NCI-H187 treated with DMSO at 0.1 percent for 48 hours (cell line): Measurements from ENCODE around the gene TBC1D17.

Experiments used
- DNase-seq: peaks from one replicate; lab custom pipeline; 2025; lab: John Stamatoyannopoulos, UW

TBC1D17 gene

DNA sequence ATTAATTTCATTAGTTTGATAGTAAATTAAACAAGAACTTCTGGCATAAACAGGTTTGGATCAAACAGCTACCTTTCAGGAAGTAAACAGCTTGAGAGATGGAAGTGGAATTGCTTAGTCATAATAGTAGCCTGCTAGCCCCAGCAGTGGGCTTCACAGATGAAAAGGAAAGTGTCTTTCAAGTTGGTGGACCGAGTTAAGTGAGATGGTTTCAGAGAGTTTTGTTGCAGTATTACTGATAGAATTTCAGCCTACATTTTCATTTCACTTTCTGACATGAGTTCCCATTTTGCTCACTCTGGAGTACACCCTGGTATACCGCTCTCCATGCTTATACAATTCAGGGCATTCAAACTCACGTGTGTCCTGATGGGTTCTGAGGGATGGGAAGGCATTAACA lies 28.6 kb upstream of the TBC1D17 start:
- no peak for DNase-seq

DNA sequence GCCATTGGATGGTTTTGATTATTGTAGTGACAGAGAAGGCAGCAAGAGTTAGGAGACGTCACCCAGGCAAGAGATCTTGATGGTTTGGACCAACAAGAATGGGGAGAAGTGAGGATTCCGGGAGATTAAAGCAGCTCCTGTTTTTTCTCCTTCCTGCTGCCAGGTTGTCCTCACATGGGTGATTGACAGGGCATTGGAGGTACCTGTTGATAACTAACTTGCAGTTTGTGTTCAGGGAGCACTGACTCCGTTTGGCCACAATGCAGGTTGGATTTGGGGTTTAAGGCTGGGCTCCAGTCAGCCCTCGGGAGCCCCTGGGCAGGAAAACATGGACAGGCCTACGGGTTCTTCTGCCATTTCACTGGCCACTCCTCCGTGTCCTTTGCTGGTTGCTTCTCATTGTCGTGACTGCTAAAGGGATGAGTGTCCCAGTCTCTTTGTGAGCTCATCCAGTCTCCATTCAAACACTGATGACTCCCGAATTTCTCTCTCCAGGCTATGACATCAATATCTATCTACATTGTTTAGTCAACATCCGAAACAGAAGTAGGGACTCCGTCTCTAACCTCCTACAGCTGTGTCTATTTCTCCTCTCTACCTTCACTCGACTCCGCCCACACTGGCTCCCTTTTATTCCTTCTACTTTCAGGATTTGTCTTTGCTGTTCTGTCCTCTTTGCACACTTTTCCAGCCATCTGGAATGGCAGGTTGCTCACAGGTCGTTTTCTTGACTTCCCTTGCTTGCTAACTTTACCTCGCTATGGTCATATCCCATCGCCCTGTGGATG lies 27.9 kb upstream of the TBC1D17 start:
- no peak for DNase-seq

GRCh38 chr19:49850221-49850486 lies 27.3 kb upstream of the TBC1D17 start:
- no peak for DNase-seq

- DNase-seq = peak; percentile 63
Measured at GRCh38 chr19:49850487-49851342, 26.8 kb upstream of the TBC1D17 start, which contains the start of gene PTOV1. Gene PTOV1 (plus strand): TSS chr19:49851159.

DNA sequence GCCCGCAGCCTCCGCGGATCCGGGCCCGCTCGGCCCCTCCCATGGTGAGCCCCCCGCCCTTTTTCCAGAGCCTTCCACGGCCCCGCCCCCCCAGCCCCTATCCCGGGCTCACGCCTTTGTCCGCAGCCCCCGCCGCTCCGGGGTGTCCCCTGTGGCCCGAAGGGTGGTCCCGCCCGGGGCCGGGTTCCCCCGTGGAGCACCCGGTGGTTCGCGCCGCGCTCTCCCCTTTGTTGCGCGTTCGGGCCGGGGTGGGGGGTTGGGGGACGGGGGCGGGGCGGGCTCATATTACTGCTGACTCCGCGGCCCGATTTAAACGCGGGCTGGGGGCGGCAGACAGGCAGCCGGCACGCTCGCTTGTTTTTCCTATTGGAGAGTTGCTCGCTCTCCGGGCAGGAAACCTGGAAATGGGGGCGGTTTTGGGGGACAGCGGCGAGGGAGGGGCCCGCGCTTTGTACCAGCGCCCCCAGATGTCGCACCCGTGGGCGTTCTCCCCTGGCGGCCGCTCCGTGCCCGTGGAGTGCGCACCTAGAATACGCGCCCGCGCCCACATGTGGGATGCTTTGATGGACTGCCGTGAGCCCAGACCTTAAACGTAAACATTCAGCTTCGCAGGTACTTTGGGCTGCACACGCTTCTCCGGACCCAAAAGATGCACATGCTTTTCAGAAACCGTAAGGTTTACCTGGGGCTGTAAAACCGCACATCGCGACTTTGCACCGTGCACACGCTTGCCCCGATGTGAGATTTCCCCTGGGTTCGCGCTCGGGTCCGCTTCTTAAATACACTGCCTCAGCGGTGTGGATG lies 25.8 kb upstream of the TBC1D17 start:
- no peak for DNase-seq

GRCh38 chr19:49852631-49853126 lies 24.8 kb upstream of the TBC1D17 start:
- DNase-seq = no peak

GRCh38 chr19:49853852-49854377 lies 23.6 kb upstream of the TBC1D17 start:
- no peak for DNase-seq

- DNase-seq = no peak
Measured at GRCh38 chr19:49854378-49855263, 22.9 kb upstream of the TBC1D17 start.

DNA sequence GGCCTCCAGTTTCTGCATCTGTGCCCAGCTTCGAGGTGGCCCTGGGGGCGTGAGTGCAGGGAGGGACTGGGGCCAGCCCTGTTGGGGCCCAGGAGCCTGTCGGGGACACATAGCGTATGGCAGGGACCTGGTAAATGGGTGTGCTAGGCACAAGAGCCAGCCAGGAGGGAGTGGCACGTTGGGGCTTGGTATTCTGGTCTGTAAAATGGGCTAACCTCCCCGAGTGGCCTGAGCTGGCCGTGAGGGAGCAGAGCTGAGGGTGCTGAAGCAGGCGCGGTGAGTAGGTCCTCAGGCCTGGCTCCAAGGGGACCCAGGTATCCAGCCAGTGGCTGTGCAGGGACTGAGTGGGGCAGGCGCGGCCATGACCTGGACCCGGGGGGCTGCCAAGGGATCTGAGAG lies 22.2 kb upstream of the TBC1D17 start:
- DNase-seq = no peak

GRCh38 chr19:49855676-49856573 lies 21.6 kb upstream of the TBC1D17 start:
- DNase-seq = no peak

- no peak for DNase-seq
Measured at GRCh38 chr19:49856574-49857021, 20.9 kb upstream of the TBC1D17 start.

DNA sequence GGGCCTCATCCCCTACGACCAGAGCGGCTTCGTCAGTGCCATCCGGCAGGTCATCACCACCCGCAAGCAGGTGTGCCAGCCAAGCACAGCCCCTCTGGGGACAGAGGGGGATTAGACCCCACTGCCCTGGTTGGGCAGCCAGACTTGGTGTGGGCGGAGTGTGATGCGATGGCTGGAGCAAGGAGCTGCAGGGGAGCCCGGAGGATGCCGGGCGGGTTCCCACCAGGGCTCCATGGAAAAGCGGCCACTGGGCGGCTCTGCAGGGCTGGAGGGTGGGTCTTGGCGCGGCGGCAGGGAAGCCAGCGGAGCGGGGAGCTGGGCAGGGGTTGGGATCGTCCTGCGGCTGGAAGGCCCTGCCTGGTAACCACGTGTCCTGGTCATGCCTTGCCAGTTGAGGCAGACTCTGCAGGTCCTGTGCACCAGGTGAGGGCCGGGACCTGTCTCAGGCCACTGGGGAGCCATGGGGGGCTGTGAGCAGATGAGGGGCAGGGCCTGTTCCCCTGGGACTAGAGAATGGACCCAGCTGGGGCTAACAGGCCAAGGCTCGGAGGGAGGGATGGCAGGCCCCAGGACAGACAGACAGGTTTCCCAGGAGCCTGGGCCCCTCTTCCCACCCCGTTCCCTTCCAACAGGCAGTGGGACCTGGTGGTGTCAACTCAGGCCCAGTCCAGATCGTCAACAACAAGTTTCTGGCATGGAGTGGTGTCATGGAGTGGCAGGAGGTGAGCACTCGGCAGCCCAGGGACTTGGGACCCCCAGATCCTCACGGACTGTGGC lies 20.3 kb upstream of the TBC1D17 start:
- DNase-seq = no peak

DNA sequence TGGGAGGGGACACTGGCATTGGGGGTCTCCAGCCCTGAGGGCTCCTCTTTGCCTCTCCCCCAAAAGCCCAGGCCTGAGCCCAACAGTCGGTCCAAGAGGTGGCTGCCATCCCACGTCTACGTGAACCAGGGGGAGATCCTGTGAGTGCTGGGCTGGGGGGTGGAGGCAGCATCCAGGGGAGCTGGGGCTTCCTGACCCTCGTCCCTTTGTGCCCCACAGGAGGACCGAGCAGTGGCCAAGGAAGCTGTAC lies 19.7 kb upstream of the TBC1D17 start:
- no peak for DNase-seq

GRCh38 chr19:49858088-49858985 lies 19.2 kb upstream of the TBC1D17 start:
- no peak for DNase-seq

DNA sequence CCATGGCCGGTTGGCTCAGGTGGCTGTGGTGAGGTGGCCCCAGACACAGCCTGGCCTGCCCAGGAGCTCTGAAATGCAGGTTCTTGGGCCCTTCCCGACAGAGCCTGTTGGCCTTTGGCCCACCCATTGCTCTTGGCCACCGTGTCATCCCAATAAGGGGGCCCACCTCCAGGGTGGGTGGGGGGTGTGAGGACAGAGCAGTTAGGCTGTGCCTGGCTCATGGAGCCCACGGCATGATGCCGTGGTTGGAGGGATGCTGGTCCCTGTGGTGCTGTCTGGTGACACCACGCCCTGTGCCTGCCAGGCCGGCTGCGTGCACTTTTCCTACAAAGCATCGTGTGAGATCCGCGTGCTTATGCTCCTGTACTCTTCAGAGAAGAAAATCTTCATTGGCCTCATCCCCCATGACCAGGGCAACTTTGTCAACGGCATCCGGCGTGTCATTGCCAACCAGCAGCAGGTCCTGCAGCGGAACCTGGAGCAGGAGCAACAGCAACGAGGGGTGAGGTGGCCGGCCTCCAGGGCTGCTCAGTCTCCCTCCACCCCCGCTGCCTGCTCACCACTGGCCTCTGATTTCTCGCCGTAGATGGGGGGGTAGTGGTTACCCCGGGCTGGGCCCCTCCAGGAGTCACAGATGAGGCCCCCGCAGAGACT lies 17.7 kb upstream of the TBC1D17 start:
- DNase-seq = no peak

GRCh38 chr19:49860336-49861102 lies 17.0 kb upstream of the TBC1D17 start:
- DNase-seq = no peak

DNA sequence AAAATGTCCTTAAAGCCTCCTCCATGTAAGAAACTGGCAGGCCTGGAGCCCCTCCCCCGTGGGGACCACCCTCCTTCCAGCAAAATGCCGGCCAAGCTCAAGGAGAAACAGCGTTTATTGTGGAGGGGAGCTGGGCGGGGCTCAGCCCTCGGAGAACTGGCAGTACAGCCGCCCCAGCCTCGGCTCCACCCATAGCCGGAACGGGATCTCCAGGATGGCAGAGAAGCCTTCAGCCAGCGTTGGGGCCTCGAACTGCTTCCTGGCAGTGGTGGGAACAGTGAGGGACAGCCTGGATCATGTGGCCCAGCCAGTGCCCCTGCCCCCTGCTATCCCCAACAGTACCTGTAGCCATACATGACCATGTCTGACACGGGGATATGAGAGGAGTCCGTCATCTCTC lies 16.4 kb upstream of the TBC1D17 start:
- DNase-seq = no peak
